Trophoblast cell (in vitro differentiated cells and primary cell): ENCODE results near the gene DNAJC12.
"Not testable (repeated sequence)": the region's sequence is repeated elsewhere in the genome, so short reads cannot be mapped to it uniquely, and the experiment has no call there.

Experiments used
- DNase-seq, 2 donors: peaks; one replicate each; pipeline ENCODE4 v3.0.0-alpha.2; 2016
- H2AFZ ChIP-seq: 2 replicates; pipeline ENCODE4 v1.6.1; 2013; ENCODE audit warnings: low read length, moderate library complexity, mild to moderate bottlenecking; ENCODE audit not compliant: insufficient read depth, poor library complexity
- H2AK5ac ChIP-seq: 2 replicates; pipeline ENCODE4 v1.6.1; 2013; ENCODE audit warnings: mild to moderate bottlenecking, low read length
- H2BK120ac ChIP-seq: 2 replicates; pipeline ENCODE4 v1.6.1; 2013; ENCODE audit warnings: low read length, mild to moderate bottlenecking, moderate library complexity; ENCODE audit not compliant: insufficient read depth, poor library complexity
- H2BK12ac ChIP-seq: 2 replicates; pipeline ENCODE4 v1.6.1; 2013; ENCODE audit warnings: mild to moderate bottlenecking, low read length, moderate library complexity
- H2BK5ac ChIP-seq: 2 replicates; pipeline ENCODE4 v1.6.1; 2013; ENCODE audit warnings: low read length, low read depth, moderate library complexity, mild to moderate bottlenecking; ENCODE audit not compliant: poor library complexity
- H3K14ac ChIP-seq: 2 replicates; pipeline ENCODE4 v1.6.1; 2013; ENCODE audit warnings: mild to moderate bottlenecking, low read length
- H3K18ac ChIP-seq: 2 replicates; pipeline ENCODE4 v1.6.1; 2013; ENCODE audit warnings: mild to moderate bottlenecking, low read length
- H3K23ac ChIP-seq: 2 replicates; pipeline ENCODE4 v1.6.1; 2013; ENCODE audit warnings: low read length
- H3K27ac ChIP-seq: 2 replicates; pipeline ENCODE4 v1.5.1; 2013; ENCODE audit warnings: low read depth, mild to moderate bottlenecking, inconsistent platforms, low read length, moderate library complexity
- H3K27me3 ChIP-seq: 2 replicates; pipeline ENCODE4 v1.6.1; 2013; ENCODE audit warnings: inconsistent platforms, mild to moderate bottlenecking, low read length, moderate library complexity; ENCODE audit not compliant: insufficient read depth
- H3K36me3 ChIP-seq, 2 experiments: 1 replicate in 1 of 2; 2 replicates in 1 of 2; pipeline ENCODE4 v1.6.1; 2013; ENCODE audit warnings: low read length in 2 of 2, mild to moderate bottlenecking in 2 of 2, moderate library complexity in 1 of 2; ENCODE audit not compliant: insufficient read depth in 2 of 2, control insufficient read depth in 1 of 2
- H3K4ac ChIP-seq: 2 replicates; pipeline ENCODE4 v1.6.1; 2013; ENCODE audit warnings: low read depth, mild to moderate bottlenecking, low read length, moderate library complexity
- H3K4me1 ChIP-seq, 2 experiments: 1 replicate in 1 of 2; 2 replicates in 1 of 2; pipeline ENCODE4 v1.6.1; 2013; ENCODE audit warnings: low read length in 2 of 2, mild to moderate bottlenecking in 2 of 2, moderate library complexity in 1 of 2; ENCODE audit not compliant: insufficient read depth in 2 of 2, control insufficient read depth in 1 of 2
- H3K4me2 ChIP-seq: 2 replicates; pipeline ENCODE4 v1.6.1; 2013; ENCODE audit warnings: inconsistent platforms, mild to moderate bottlenecking, low read length, moderate library complexity
- H3K4me3 ChIP-seq: 2 replicates; pipeline ENCODE4 v1.5.1; 2013; ENCODE audit warnings: mild to moderate bottlenecking, low read depth, low read length, inconsistent platforms
- H3K79me1 ChIP-seq: one replicate; pipeline ENCODE4 v1.6.1; 2013; ENCODE audit warnings: low read length
- H3K79me2 ChIP-seq: 2 replicates; pipeline ENCODE4 v1.6.1; 2013; ENCODE audit warnings: low read length, mild to moderate bottlenecking; ENCODE audit not compliant: control insufficient read depth, insufficient read depth, poor library complexity
- H3K9ac ChIP-seq: 2 replicates; pipeline ENCODE4 v1.6.1; 2013; ENCODE audit warnings: mild to moderate bottlenecking, low read length
- H3K9me3 ChIP-seq: 2 replicates; pipeline ENCODE4 v1.6.1; 2013; ENCODE audit warnings: low read depth, mild to moderate bottlenecking, control low read depth, inconsistent platforms, low read length; ENCODE audit not compliant: insufficient read depth
- H4K12ac ChIP-seq: 2 replicates; pipeline ENCODE4 v1.6.1; 2013; ENCODE audit warnings: low read depth, mild to moderate bottlenecking, low read length, moderate library complexity
- H4K8ac ChIP-seq: 2 replicates; pipeline ENCODE4 v1.6.1; 2013; ENCODE audit warnings: low read depth, mild to moderate bottlenecking, low read length, moderate library complexity
- H4K91ac ChIP-seq: one replicate; pipeline ENCODE4 v1.6.1; 2013; ENCODE audit warnings: low read depth, mild to moderate bottlenecking, low read length, moderate library complexity
- whole genome bisulfite sequencing: extraction: QIAGEN DNeasy Blood & Tissue Kit; methylation state at CpG from one replicate; pipeline ENCODE4 v1.1.7; 2013; ENCODE audit warnings: missing lambda C conversion rate; ENCODE audit not compliant: insufficient read length, insufficient coverage; ENCODE audit errors: extremely low coverage; 5-methylcytosine and 5-hydroxymethylcytosine counted together

Gene DNAJC12

GRCh38 chr10:67782530-67782929 is 55.5 kb downstream of the DNAJC12 start:
- Histone ChIP-seq H3K18ac (no peak overlapping the region), H3K4me3 (no peak overlapping the region), H2BK5ac (no peak overlapping the region), H3K27ac (no peak overlapping the region), H4K8ac (no peak overlapping the region), H2AFZ (no peak overlapping the region), H3K4ac (no peak overlapping the region), H3K4me2 (no peak overlapping the region), H2BK12ac (no peak overlapping the region), H2BK120ac (no peak overlapping the region), H3K23ac (no peak overlapping the region), H3K79me1 (no peaks in the 10 kb centered on the region), H3K9ac (no peak overlapping the region), H3K36me3 (no peaks in the 10 kb centered on the region), H3K4me1 (no peaks in the 10 kb centered on the region), H3K9me3 (no peaks in the 10 kb centered on the region), H4K91ac (no peak overlapping the region), H4K12ac (no peak overlapping the region), H3K79me2 (no peaks in the 10 kb centered on the region), H3K14ac (no peak overlapping the region), H2AK5ac (no peak overlapping the region), H3K27me3 (no peaks in the 10 kb centered on the region)
- WGBS: no CpG with 5 or more reads among the region's 2 CpGs
- DNase-seq: no peak

- Histone ChIP-seq H3K79me1 (no peaks in the 10 kb centered on the region), H3K27me3 (no peaks in the 10 kb centered on the region), H3K9me3 (no peaks in the 10 kb centered on the region), H2BK12ac (no peak overlapping the region), H4K12ac (no peak overlapping the region), H4K8ac (no peak overlapping the region), H2AFZ (no peak overlapping the region), H3K4me1 (no peaks in the 10 kb centered on the region), H3K27ac (no peak overlapping the region), H3K18ac (no peak overlapping the region), H3K9ac (no peak overlapping the region), H3K14ac (no peak overlapping the region), H2BK120ac (no peak overlapping the region), H3K79me2 (no peaks in the 10 kb centered on the region), H4K91ac (no peak overlapping the region), H2AK5ac (no peak overlapping the region), H3K23ac (no peak overlapping the region), H3K36me3 (no peaks in the 10 kb centered on the region), H3K4me3 (no peak overlapping the region), H3K4ac (no peak overlapping the region), H2BK5ac (no peak overlapping the region), H3K4me2 (no peak overlapping the region)
- DNase-seq: no peak
- WGBS: no CpG with 5 or more reads among the region's 4 CpGs
Observed at GRCh38 chr10:67780759-67781538, 57.0 kb downstream of the DNAJC12 start.

- H3K9me3 ChIP-seq, H3K4ac ChIP-seq, H3K36me3 ChIP-seq, H2BK5ac ChIP-seq, H3K4me2 ChIP-seq, H4K12ac ChIP-seq, H3K27me3 ChIP-seq, H2BK120ac ChIP-seq, H3K79me2 ChIP-seq, DNase-seq, H2AFZ ChIP-seq, H4K8ac ChIP-seq, H3K27ac ChIP-seq, H3K14ac ChIP-seq, H3K4me3 ChIP-seq, H2AK5ac ChIP-seq, H3K4me1 ChIP-seq, H3K18ac ChIP-seq, H3K9ac ChIP-seq, H3K79me1 ChIP-seq, H4K91ac ChIP-seq, H3K23ac ChIP-seq, H2BK12ac ChIP-seq: not testable (repeated sequence)
- no CpG with 5 or more reads among the region's 5 CpGs for WGBS
Observed at GRCh38 chr10:67780204-67780621, 57.8 kb downstream of the DNAJC12 start.

- H3K4ac ChIP-seq: no peak overlapping the region
- no peak overlapping the region for H3K4me3 ChIP-seq
Observed at GRCh38 chr10:67779465-67780203, 58.4 kb downstream of the DNAJC12 start.

More at GRCh38 chr10:67779465-67780203, 58.4 kb downstream of the DNAJC12 start:
- DNase-seq: peak; percentile 43 to 88
- Histone ChIP-seq H3K18ac (no peak overlapping the region), H3K9me3 (no peaks in the 10 kb centered on the region), H2BK12ac (no peak overlapping the region), H3K27me3 (no peaks in the 10 kb centered on the region), H4K12ac (no peak overlapping the region), H3K36me3 (no peaks in the 10 kb centered on the region), H2AFZ (no peak overlapping the region), H3K4me2 (no peak overlapping the region), H3K4me1 (no peaks in the 10 kb centered on the region), H4K91ac (no peak overlapping the region), H2AK5ac (no peak overlapping the region), H3K79me2 (no peaks in the 10 kb centered on the region), H3K9ac (no peak overlapping the region), H3K79me1 (no peaks in the 10 kb centered on the region), H3K14ac (no peak overlapping the region), H2BK120ac (no peak overlapping the region), H3K27ac (no peak overlapping the region), H2BK5ac (no peak overlapping the region), H4K8ac (no peak overlapping the region), H3K23ac (no peak overlapping the region)
- WGBS: no CpG with 5 or more reads among the region's 4 CpGs
